Stimulated activated CD4-positive, alpha-beta T cell treated with anti-CD3 and anti-CD28 coated beads, TNF-alpha, amount 100 ng/mL, for 24 hours (primary cell): Measurements from ENCODE around the gene WWP2.
"Not testable (repeated sequence)": the region's sequence is repeated elsewhere in the genome, so short reads cannot be mapped to it uniquely, and the experiment has no call there.

ENCODE experiments used
- DNase-seq, 3 experiments: peaks; one replicate each; pipeline ENCODE4 v3.0.0-alpha.2; 2020; ENCODE audit warnings: low read depth in 3 of 3

The WWP2 gene

GRCh38 chr16:69830534-69831211, 68.5 kb downstream of the WWP2 start:
- DNase-seq, result no peak

GRCh38 chr16:69831212-69832123, 69.3 kb downstream of the WWP2 start:
- DNase-seq, result no peak

- no peak for DNase-seq
Observed at GRCh38 chr16:69833357-69834282, 71.5 kb downstream of the WWP2 start.

GRCh38 chr16:69834807-69835466, 72.8 kb downstream of the WWP2 start:
- no peak for DNase-seq

- no peak for DNase-seq
Observed at GRCh38 chr16:69836257-69836656, 74.1 kb downstream of the WWP2 start.

GRCh38 chr16:69837380-69837779, 75.2 kb downstream of the WWP2 start:
- no peak for DNase-seq

GRCh38 chr16:69838489-69838888, 76.4 kb downstream of the WWP2 start:
- DNase-seq, result no peak

GRCh38 chr16:69839240-69839688, 77.1 kb downstream of the WWP2 start:
- DNase-seq, result no peak

GRCh38 chr16:69839798-69840409, 77.8 kb downstream of the WWP2 start:
- no peak for DNase-seq

- DNase-seq, result no peak
Observed at GRCh38 chr16:69840975-69841374, 78.8 kb downstream of the WWP2 start.

- DNase-seq, result no peak
Observed at GRCh38 chr16:69844441-69844840, 82.3 kb downstream of the WWP2 start.

- DNase-seq, result no peak
Observed at GRCh38 chr16:69845181-69845580, 83.0 kb downstream of the WWP2 start.

- DNase-seq, result no peak
Observed at GRCh38 chr16:69847643-69848042, 85.5 kb downstream of the WWP2 start.

GRCh38 chr16:69848637-69849545, 86.8 kb downstream of the WWP2 start:
- DNase-seq, result no peak

GRCh38 chr16:69851491-69852240, 89.5 kb downstream of the WWP2 start:
- no peak for DNase-seq

GRCh38 chr16:69852815-69853214, 90.7 kb downstream of the WWP2 start:
- no peak for DNase-seq

GRCh38 chr16:69853481-69853880, 91.3 kb downstream of the WWP2 start:
- no peak for DNase-seq

- DNase-seq, result not testable (repeated sequence)
Observed at GRCh38 chr16:69854776-69855175, 92.6 kb downstream of the WWP2 start.

- no peak for DNase-seq
Observed at GRCh38 chr16:69855592-69855991, 93.5 kb downstream of the WWP2 start.
